K562 (cell line): ENCODE measurements around the gene NEK1. TPM values are rescaled to one million over a fixed set of nuclear protein-coding genes. Genes with fewer than 3 reads are reported as not detected.
A peak's percentile ranks its signal among the peaks of the same experiment; 100 is the strongest.
"Not testable (repeated sequence)": the region's sequence is repeated elsewhere in the genome, so short reads cannot be mapped to it uniquely, and the experiment has no call there.

Experiments used
- ATAC-seq: fragments of 200-7000 bp; cut with Tn5 transposase; 3 replicates; pipeline ENCODE4 v1.9.1; 2020; ENCODE audit warnings: moderate library complexity
- BruUV-seq: library from RNA; stranded (reverse); fragments of 400-500 nt; replicated peaks from 2 replicates; lab custom pipeline; 2021; lab: Mats Ljungman, UMichigan
- CTCF ChIA-PET: fragments of 300-600 bp; formaldehyde crosslinking; extraction: SDS; loops from one replicate; lab custom pipeline; 2021; ENCODE audit warnings: low intra/inter-chr PET ratio; lab: Yijun Ruan, JAX
- POLR2A ChIA-PET: fragments of 300-600, 350-650 bp; sonication (Branson Sonifier 250); formaldehyde crosslinking; extraction: SDS; loops from one replicate; lab custom pipeline; 2021; ENCODE audit warnings: antibody characterized with exemption, inconsistent platforms; lab: Yijun Ruan, JAX
- DNase-seq, 4 experiments: peaks; one replicate each; pipeline versions ENCODE4 v3.0.0 to v3.0.0-alpha.2; 2011 to 2018; ENCODE audit warnings: low spot score in 3 of 4, mixed read lengths in 3 of 4; ENCODE audit errors: extremely low read depth in 1 of 4
- FAIRE-seq: peaks from 2 replicates; lab custom pipeline; 2011; peaks lifted over from hg19 to GRCh38; lab: Jason Lieb, UNC
- H2AFZ ChIP-seq: 2 replicates; pipeline ENCODE4 v1.6.0; 2011; ENCODE audit warnings: low read depth, low read length, control low read depth, inconsistent platforms
- H3K27ac ChIP-seq: fragments of 200-600 bp; 3 replicates; pipeline ENCODE4 v1.8.0; 2011; ENCODE audit warnings: low read depth, mild to moderate bottlenecking, control low read depth, inconsistent platforms, low read length, moderate library complexity, mixed read lengths; ENCODE audit errors: extremely low read depth
- H3K27me3 ChIP-seq, 2 experiments: fragments of 300-600 bp in 1 of 2; 2 replicates in 1 of 2; 3 replicates in 1 of 2; pipeline versions ENCODE4 v1.6.0 to v1.8.0; 2011; ENCODE audit warnings: inconsistent platforms in 2 of 2, low read length in 2 of 2, mild to moderate bottlenecking in 1 of 2, mixed read lengths in 1 of 2, moderate library complexity in 1 of 2; ENCODE audit not compliant: control insufficient read depth in 2 of 2, insufficient read depth in 2 of 2
- H3K36me3 ChIP-seq: fragments of 300-600 bp; 3 replicates; pipeline ENCODE4 v1.8.0; 2011; ENCODE audit warnings: mild to moderate bottlenecking, low read length, inconsistent platforms; ENCODE audit not compliant: control insufficient read depth, insufficient read depth
- H3K4me1 ChIP-seq, 2 experiments: fragments of 200-600 bp in 1 of 2; replicated peaks in 1 of 2; 2 replicates in 1 of 2; 3 replicates in 1 of 2; pipeline versions ENCODE4 v1.5.1 to v1.8.0; 2011; ENCODE audit warnings: inconsistent platforms in 2 of 2, low read length in 2 of 2, mild to moderate bottlenecking in 1 of 2, mixed read lengths in 1 of 2, moderate library complexity in 1 of 2; ENCODE audit not compliant: control insufficient read depth in 2 of 2, insufficient read depth in 2 of 2
- H3K4me2 ChIP-seq: 2 replicates; pipeline ENCODE4 v1.6.1; 2011; ENCODE audit warnings: low read length, control low read depth, inconsistent platforms, mixed read lengths; ENCODE audit not compliant: insufficient read depth
- H3K4me3 ChIP-seq: fragments of 200-600 bp; sonication (generic), shearing (Covaris generic); 2 replicates; pipeline ENCODE4 v1.5.1; 2016; ENCODE audit warnings: control low read depth, inconsistent platforms
- H3K79me2 ChIP-seq: fragments of 200-600 bp; 3 replicates; pipeline ENCODE4 v1.8.0; 2011; ENCODE audit warnings: low read length, inconsistent platforms; ENCODE audit not compliant: control insufficient read depth, insufficient read depth
- H3K9ac ChIP-seq, 2 experiments: 2 replicates each; pipeline versions ENCODE4 v1.6.0 to v1.6.1; 2011; ENCODE audit warnings: low read depth in 2 of 2, low read length in 2 of 2, control low read depth in 1 of 2, inconsistent platforms in 1 of 2, mild to moderate bottlenecking in 1 of 2, mixed read lengths in 1 of 2; ENCODE audit not compliant: insufficient read depth in 1 of 2
- H3K9me1 ChIP-seq: one replicate; pipeline ENCODE4 v1.6.0; 2011; ENCODE audit warnings: inconsistent platforms, mild to moderate bottlenecking, low read length, moderate library complexity; ENCODE audit not compliant: control insufficient read depth, insufficient read depth
- H3K9me3 ChIP-seq: replicated peaks from 2 replicates; pipeline ENCODE4 v1.5.1; 2011; ENCODE audit warnings: low read depth, low read length, inconsistent platforms; ENCODE audit not compliant: control insufficient read depth, insufficient read depth
- H4K20me1 ChIP-seq: replicated peaks from 2 replicates; pipeline ENCODE4 v1.6.1; 2011; ENCODE audit warnings: low read length, inconsistent platforms, mixed read lengths; ENCODE audit not compliant: control insufficient read depth, insufficient read depth
- CSDE1 ChIP-seq, 2 experiments: fragments of 450-650 bp; IDR thresholded peaks; 2 replicates each; pipeline ENCODE4 v1.6.1; 2016; ENCODE audit warnings: mild to moderate bottlenecking in 1 of 2
- E2F6 ChIP-seq, 2 experiments: IDR thresholded peaks; 2 replicates each; pipeline ENCODE4 v1.6.1; 2011; ENCODE audit warnings: borderline replicate concordance in 1 of 2, control low read depth in 1 of 2, low read depth in 1 of 2, low read length in 1 of 2, mild to moderate bottlenecking in 1 of 2, mixed read lengths in 1 of 2, moderate library complexity in 1 of 2; ENCODE audit not compliant: insufficient read depth in 1 of 2, insufficient read length in 1 of 2, poor library complexity in 1 of 2, severe bottlenecking in 1 of 2; ENCODE audit errors: extremely low read depth in 1 of 2
- ETV1 ChIP-seq: fragments of 450-650 bp; conservative IDR thresholded peaks from 2 replicates; pipeline ENCODE4 v1.6.1; 2016; ENCODE audit warnings: missing genetic modification characterization, control low read depth, low read depth, missing compliant biosample characterization
- FOS ChIP-seq: IDR thresholded peaks from 3 replicates; pipeline ENCODE4 v1.6.1; 2011; ENCODE audit not compliant: insufficient read length; ENCODE audit errors: extremely low read depth
- FOXK2 ChIP-seq, 2 experiments: fragments of 450-650 bp; IDR thresholded peaks in 1 of 2; conservative IDR thresholded peaks in 1 of 2; 2 replicates each; pipeline ENCODE4 v1.6.1; 2016; ENCODE audit warnings: low read depth in 2 of 2, mild to moderate bottlenecking in 1 of 2
- HIVEP1 ChIP-seq: fragments of 250-450 bp; sonication (Bioruptor Pico); IDR thresholded peaks from 2 replicates; pipeline ENCODE4 v1.4.0; 2020; ENCODE audit warnings: mild to moderate bottlenecking
- KAT7 ChIP-seq: sonication (generic); formaldehyde crosslinking; IDR thresholded peaks from 2 replicates; pipeline ENCODE4 v1.8.0; 2022; ENCODE audit warnings: missing genetic modification reagents, mild to moderate bottlenecking, borderline replicate concordance
- NFE2 ChIP-seq: IDR thresholded peaks from 2 replicates; pipeline ENCODE4 v1.6.1; 2014; ENCODE audit warnings: antibody characterized with exemption, low read depth
- NFIC ChIP-seq: fragments of 450-650 bp; IDR thresholded peaks from 2 replicates; pipeline ENCODE4 v1.6.1; 2017; ENCODE audit warnings: mild to moderate bottlenecking, inconsistent platforms
- PCBP2 ChIP-seq: fragments of 200-400 bp; formaldehyde crosslinking; IDR thresholded peaks from 2 replicates; pipeline ENCODE4 v1.6.1; 2018; ENCODE audit warnings: low read length, low read depth, mild to moderate bottlenecking, moderate library complexity; ENCODE audit not compliant: poor library complexity, severe bottlenecking
- SMAD4 ChIP-seq: fragments of 250-450 bp; sonication (Bioruptor Pico); conservative IDR thresholded peaks from 2 replicates; pipeline ENCODE4 v1.8.0; 2021; ENCODE audit warnings: inconsistent platforms, mild to moderate bottlenecking, moderate library complexity
- TAF1 ChIP-seq: IDR thresholded peaks from 2 replicates; pipeline ENCODE4 v1.6.1; 2011; ENCODE audit warnings: mild to moderate bottlenecking, low read length, moderate library complexity; ENCODE audit not compliant: insufficient read depth, control insufficient read depth, severe bottlenecking; ENCODE audit errors: extremely low read depth
- ZC3H8 ChIP-seq: fragments of 450-650 bp; IDR thresholded peaks from 2 replicates; pipeline ENCODE4 v1.6.1; 2017
- ZNF212 ChIP-seq: fragments of 450-650 bp; formaldehyde crosslinking; IDR thresholded peaks from 2 replicates; pipeline ENCODE4 v1.4.0; 2020; ENCODE audit warnings: mild to moderate bottlenecking
- WGBS: fragments of 100-300 bp; shearing (Covaris generic); methylation state at CpG from one replicate; pipeline ENCODE4 v1.1.6; 2016; ENCODE audit warnings: low coverage, mixed read lengths; ENCODE audit not compliant: insufficient coverage; ENCODE audit errors: missing lambda C conversion rate; 5-methylcytosine and 5-hydroxymethylcytosine counted together
- in situ Hi-C: fragments of 300-500 bp; cut with MboI; formaldehyde crosslinking; loops from 4 replicates; pipeline ENCODE4 v1.15.0; 2018; ENCODE audit warnings: inconsistent platforms, mixed read lengths
- intact Hi-C: fragments of 100-400 bp; cut with micrococcal nuclease; formaldehyde crosslinking; loops from 2 replicates; pipeline ENCODE4 v1.14.2; 2022
- polyA plus RNA-seq, 8 experiments: library from polyadenylated mRNA; depleted of rRNA in 4 of 8; stranded (reverse) in 5 of 8; unstranded in 3 of 8; fragments of >200 nt; fragmentation: Nextera tagmentation in 2 of 8; fragmentation: Illumina TruSeq in 1 of 8; extraction: Ambion mirVana in 2 of 8; extraction: Trizol in 1 of 8; gene quantifications; 2 replicates each; pipeline versions ENCODE4 v1.2.1 to v1.2.3, GENCODE V29; 2011 to 2014; ENCODE audit warnings: inconsistent platforms in 1 of 8, missing spikeins in 1 of 8
- total RNA-seq, 7 experiments: library from RNA; depleted of rRNA in 6 of 7; stranded (reverse); fragments of >200 nt in 6 of 7; fragmentation: Illumina TruSeq in 2 of 7; extraction: Trizol in 2 of 7; gene quantifications; 2 replicates each; pipeline versions ENCODE4 v1.2.1 to v1.2.3, GENCODE V29; 2011 to 2021; ENCODE audit warnings: low replicate concordance in 1 of 7

NEK1 gene
- total and polyA plus RNA-seq, 9 of the 15 experiments (the other 6 are each of a cell fraction or from before 2014, with no cell fraction given): 6.2 to 15.7 (median 10.3) TPM

GRCh38 chr4:169569188-169569587, 43.2 kb downstream of the NEK1 start:
- H3K9ac ChIP-seq, POLR2A ChIA-PET, ATAC-seq, H3K4me2 ChIP-seq, CTCF ChIA-PET, BruUV-seq, DNase-seq, in situ Hi-C loops, H2AFZ ChIP-seq, H3K27ac ChIP-seq, H3K4me3 ChIP-seq, H3K79me2 ChIP-seq, H3K9me3 ChIP-seq, H3K4me1 ChIP-seq, H4K20me1 ChIP-seq, H3K9me1 ChIP-seq, H3K27me3 ChIP-seq, FAIRE-seq: not testable (repeated sequence)
- 86% methylated on average over 1 of the region's 3 CpGs for WGBS
- intact Hi-C loops: loop anchor here (5.0 to 10.0 kb wide), 2 partner anchors 202 to 544 kb away; no protein-coding TSS in a partner anchor
- peak; percentile 73 for TF ChIP-seq PCBP2
- H3K36me3 ChIP-seq: peaks cover 15% of the 10 kb centered on the region; the same call in 2 of the 3 replicates

- BruUV-seq: no TSS peak
- Histone ChIP-seq H3K36me3 (peaks cover 9% of the 10 kb centered on the region; the same call in 2 of the 3 replicates), H3K4me2 (no peak overlapping the region), H3K4me1 (no peaks in the 10 kb centered on the region), H4K20me1 (no peaks in the 10 kb centered on the region), H3K4me3 (no peak overlapping the region), H3K79me2 (no peaks in the 10 kb centered on the region), H3K27me3 (no peaks in the 10 kb centered on the region), H3K9ac (no peak overlapping the region), H3K9me3 (no peaks in the 10 kb centered on the region), H3K9me1 (no peaks in the 10 kb centered on the region), H3K27ac (no peak overlapping the region), H2AFZ (no peak overlapping the region)
- ChIA-PET POLR2A (no interaction called here), CTCF (no interaction called here)
- DNase-seq: no peak
- ATAC-seq: no peak
- in situ Hi-C loops (no loop called here), intact Hi-C loops (loop anchor here (5.0 to 10.0 kb wide), 2 partner anchors 201 to 543 kb away; no protein-coding TSS in a partner anchor)
- no peak for FAIRE-seq
- 61% methylated on average over 4 of the region's 4 CpGs for WGBS
- TF ChIP-seq ZNF212 (CRISPR knock-in tag): no peak
- TF ChIP-seq ZC3H8: no peak
- no peak for TF ChIP-seq HIVEP1 (CRISPR knock-in tag)
- TF ChIP-seq NFE2: no peak
- no peak for TF ChIP-seq E2F6 (IDR thresholded peaks at IDR 0.05; ENCODE audit: borderline replicate concordance in 1 of 2, extremely low read depth in 1 of 2, insufficient read depth in 1 of 2, insufficient read length in 1 of 2, low read depth in 1 of 2, low read length in 1 of 2, poor library complexity in 1 of 2, severe bottlenecking in 1 of 2)
- no peak for TF ChIP-seq ETV1 (tag)
- no peak for TF ChIP-seq SMAD4
- TF ChIP-seq FOXK2 (conservative IDR thresholded peaks at IDR 0.05 in 1 of 2, IDR thresholded peaks at IDR 0.05 in 1 of 2; ENCODE audit: low read depth in 2 of 2): no peak
- TF ChIP-seq TAF1: no peak
- no peak for TF ChIP-seq KAT7
- no peak for TF ChIP-seq NFIC
- TF ChIP-seq CSDE1 (IDR thresholded peaks at IDR 0.05): no peak
- no peak for TF ChIP-seq FOS
Observed at GRCh38 chr4:169567916-169568315, 44.5 kb downstream of the NEK1 start.
